GM12878 (cell line): ENCODE measurements around the gene ELAVL3. TPM values are rescaled to one million over a fixed set of nuclear protein-coding genes. Genes with fewer than 3 reads are reported as not detected.

Experiments used
- BACH1 ChIP-seq: fragments of 450-650 bp; IDR thresholded peaks from 2 replicates; pipeline ENCODE4 v1.6.1; 2017; ENCODE audit warnings: mild to moderate bottlenecking, borderline replicate concordance
- BCLAF1 ChIP-seq: fragments of 450-650 bp; IDR thresholded peaks from 2 replicates; pipeline ENCODE4 v1.6.1; 2017; ENCODE audit warnings: antibody characterized with exemption, mild to moderate bottlenecking, moderate library complexity
- BRCA1 ChIP-seq: IDR thresholded peaks from 2 replicates; pipeline ENCODE4 v1.6.1; 2011; ENCODE audit warnings: low read depth, low read length, improper control_type of control experiment
- CEBPZ ChIP-seq: fragments of 150-350 bp; IDR thresholded peaks from 2 replicates; pipeline ENCODE4 v1.6.1; 2016; ENCODE audit warnings: low read depth, low read length
- EED ChIP-seq: sonication (generic); IDR thresholded peaks from 2 replicates; pipeline ENCODE4 v1.6.1; 2016; ENCODE audit warnings: antibody characterized with exemption, low read depth
- ELK1 ChIP-seq: IDR thresholded peaks from 2 replicates; pipeline ENCODE4 v1.6.1; 2012; ENCODE audit warnings: low read depth, low read length, improper control_type of control experiment
- IKZF2 ChIP-seq, 2 experiments: fragments of 450-650 bp; IDR thresholded peaks; 2 replicates each; pipeline ENCODE4 v1.6.1; 2017; ENCODE audit warnings: mild to moderate bottlenecking in 2 of 2, moderate library complexity in 2 of 2
- JUNB ChIP-seq: IDR thresholded peaks from 2 replicates; pipeline ENCODE4 v1.6.1; 2016; ENCODE audit warnings: antibody characterized with exemption, mild to moderate bottlenecking
- PAX5 ChIP-seq: IDR thresholded peaks from 2 replicates; pipeline ENCODE4 v1.6.1; 2011; ENCODE audit warnings: low read depth, low read length, borderline replicate concordance
- PKNOX1 ChIP-seq: fragments of 450-650 bp; IDR thresholded peaks from 2 replicates; pipeline ENCODE4 v1.6.1; 2016; ENCODE audit warnings: mild to moderate bottlenecking
- POLR2A ChIP-seq: IDR thresholded peaks from 2 replicates; pipeline ENCODE4 v1.6.1; 2011; ENCODE audit warnings: low read depth, mild to moderate bottlenecking, low read length
- RAD51 ChIP-seq: fragments of 450-650 bp; IDR thresholded peaks from 2 replicates; pipeline ENCODE4 v1.6.1; 2016; ENCODE audit warnings: moderate library complexity, mild to moderate bottlenecking, inconsistent platforms
- SKIL ChIP-seq: fragments of 450-650 bp; IDR thresholded peaks from 2 replicates; pipeline ENCODE4 v1.6.1; 2017; ENCODE audit warnings: mild to moderate bottlenecking, low read depth, inconsistent platforms; ENCODE audit not compliant: poor library complexity, severe bottlenecking
- SMAD1 ChIP-seq: fragments of 450-650 bp; IDR thresholded peaks from 2 replicates; pipeline ENCODE4 v1.6.1; 2018; ENCODE audit warnings: mild to moderate bottlenecking, low read depth; ENCODE audit not compliant: partially characterized antibody
- SPI1 ChIP-seq: IDR thresholded peaks from 2 replicates; pipeline ENCODE4 v1.6.1; 2011; ENCODE audit warnings: low read depth, mild to moderate bottlenecking, low read length, moderate library complexity, borderline replicate concordance; ENCODE audit not compliant: insufficient read depth
- SREBF2 ChIP-seq: IDR thresholded peaks from 2 replicates; pipeline ENCODE4 v1.6.1; 2012; ENCODE audit warnings: mild to moderate bottlenecking, low read length
- TCF3 ChIP-seq: IDR thresholded peaks from 2 replicates; pipeline ENCODE4 v1.6.1; 2012; ENCODE audit warnings: low read depth, mild to moderate bottlenecking, low read length, borderline replicate concordance; ENCODE audit not compliant: insufficient read depth
- ZZZ3 ChIP-seq: IDR thresholded peaks from 2 replicates; pipeline ENCODE4 v1.6.1; 2011; ENCODE audit warnings: low read depth; ENCODE audit not compliant: control insufficient read depth, insufficient read length
- polyA plus RNA-seq, 11 experiments: library from polyadenylated mRNA; depleted of rRNA in 4 of 11; unstranded in 6 of 11; stranded (reverse) in 5 of 11; fragments of >200 nt; fragmentation: Nextera tagmentation in 4 of 11; fragmentation: Illumina TruSeq in 1 of 11; extraction: Ambion mirVana in 4 of 11; extraction: Trizol in 1 of 11; gene quantifications; 1 replicate in 1 of 11; 2 replicates in 10 of 11; pipeline versions ENCODE4 v1.2.1 to v1.2.3, GENCODE V29; 2011 to 2016; ENCODE audit warnings: inconsistent platforms in 2 of 11, missing spikeins in 2 of 11, low read depth in 1 of 11
- total RNA-seq, 4 experiments: library from RNA; depleted of rRNA in 3 of 4; stranded (reverse); fragments of >200 nt in 3 of 4; fragmentation: Illumina TruSeq in 1 of 4; extraction: Trizol in 1 of 4; gene quantifications; 2 replicates each; pipeline versions ENCODE4 v1.2.1 to v1.2.3, GENCODE V29; 2013 to 2021

Gene ELAVL3
- total and polyA plus RNA-seq, 10 of the 15 experiments (the other 5 are each of a cell fraction or from before 2014, with no cell fraction given), result under 0.01 to 0.05 (median 0.01) TPM; not detected in 7

- TF ChIP-seq BCLAF1, result no peak
- no peak for TF ChIP-seq SMAD1
- TF ChIP-seq SKIL, result peak; percentile 76
- no peak for TF ChIP-seq BRCA1
- no peak for TF ChIP-seq ZZZ3
- TF ChIP-seq IKZF2 (IDR thresholded peaks at IDR 0.05), result peak in 1 of 2 experiments; percentile 17; a peak in 2 of 4 replicates
- TF ChIP-seq ELK1, result no peak
- TF ChIP-seq CEBPZ, result no peak
- TF ChIP-seq PKNOX1, result no peak
- no peak for TF ChIP-seq SREBF2
- peak; percentile 7; the same call in 1 of the 2 replicates for TF ChIP-seq RAD51
- peak; percentile 55 for TF ChIP-seq JUNB
- peak; percentile 38; the same call in 1 of the 2 replicates for TF ChIP-seq POLR2A
- no peak for TF ChIP-seq PAX5
- no peak for TF ChIP-seq EED
- TF ChIP-seq TCF3, result no peak
- no peak for TF ChIP-seq BACH1
- TF ChIP-seq SPI1, result peak; percentile 81
Measured at GRCh38 chr19:11451871-11452619, 28.8 kb downstream of the ELAVL3 start (continued).
